Activated T-cell treated with anti-CD3 and anti-CD28 coated beads for 4 hours (primary cell): ENCODE data around the gene CUZD1.

ENCODE experiments used
- DNase-seq: peaks from one replicate; pipeline ENCODE4 v3.0.0-alpha.2; 2020

Gene CUZD1

GRCh38 chr10:122853665-122854313 lies 8.1 kb upstream of the CUZD1 start:
- no peak for DNase-seq

- DNase-seq, result no peak
These were observed 6.6 kb upstream of the CUZD1 start for GRCh38 chr10:122852261-122852660.

GRCh38 chr10:122850705-122851640 lies 5.3 kb upstream of the CUZD1 start:
- DNase-seq, result no peak

DNA sequence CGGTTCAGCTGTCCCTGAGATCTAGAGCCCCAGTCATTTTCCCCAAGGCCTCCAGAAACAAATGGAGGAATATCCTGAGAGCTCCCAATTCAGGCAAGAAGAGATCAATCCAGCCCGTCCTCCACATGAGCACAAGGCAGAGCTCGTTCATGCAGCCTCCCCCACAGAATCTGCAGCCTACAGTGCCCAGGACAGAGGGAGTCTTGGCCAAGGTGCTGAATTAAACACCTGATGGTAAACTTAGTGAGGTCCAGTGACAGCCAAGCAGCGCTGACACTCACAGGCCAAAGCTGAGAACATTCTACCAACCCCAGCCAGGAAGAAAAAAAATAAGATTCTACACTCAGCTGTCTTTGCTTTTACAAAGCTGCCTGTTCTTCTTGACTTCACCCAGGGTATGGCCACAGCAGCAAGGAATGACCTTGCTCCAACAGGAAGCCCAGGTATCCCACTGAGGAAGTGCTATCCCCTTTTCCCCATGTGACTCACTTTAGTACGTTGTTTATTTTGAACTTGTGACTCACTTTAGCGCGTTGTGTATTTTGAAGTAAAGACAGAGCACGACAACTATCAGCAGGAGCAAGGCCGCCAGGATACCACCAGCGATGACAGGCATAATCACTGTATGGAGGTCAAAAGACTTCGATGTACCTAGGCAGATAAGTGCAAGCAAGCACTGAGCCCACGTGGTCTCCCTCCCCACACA lies 4.4 kb upstream of the CUZD1 start:
- DNase-seq, result no peak

DNA sequence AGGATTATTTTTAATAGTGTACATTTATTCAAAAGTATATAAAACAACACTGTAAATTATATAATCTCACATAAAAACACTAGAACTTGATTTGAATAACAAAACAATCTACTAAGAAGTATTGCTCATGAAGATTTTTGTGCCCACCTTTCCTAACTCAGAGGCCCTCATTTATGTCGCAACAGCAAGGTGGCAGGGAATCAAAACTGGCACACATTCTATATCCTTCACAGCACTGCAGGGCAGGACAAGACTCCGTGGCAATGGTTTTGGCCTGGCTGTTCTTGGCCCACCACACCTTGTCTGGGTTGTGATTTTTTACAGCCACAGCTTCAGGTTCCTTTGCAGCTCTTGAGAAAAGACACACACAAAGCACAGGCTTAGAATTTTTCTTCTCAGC lies 3.4 kb upstream of the CUZD1 start:
- no peak for DNase-seq

DNA sequence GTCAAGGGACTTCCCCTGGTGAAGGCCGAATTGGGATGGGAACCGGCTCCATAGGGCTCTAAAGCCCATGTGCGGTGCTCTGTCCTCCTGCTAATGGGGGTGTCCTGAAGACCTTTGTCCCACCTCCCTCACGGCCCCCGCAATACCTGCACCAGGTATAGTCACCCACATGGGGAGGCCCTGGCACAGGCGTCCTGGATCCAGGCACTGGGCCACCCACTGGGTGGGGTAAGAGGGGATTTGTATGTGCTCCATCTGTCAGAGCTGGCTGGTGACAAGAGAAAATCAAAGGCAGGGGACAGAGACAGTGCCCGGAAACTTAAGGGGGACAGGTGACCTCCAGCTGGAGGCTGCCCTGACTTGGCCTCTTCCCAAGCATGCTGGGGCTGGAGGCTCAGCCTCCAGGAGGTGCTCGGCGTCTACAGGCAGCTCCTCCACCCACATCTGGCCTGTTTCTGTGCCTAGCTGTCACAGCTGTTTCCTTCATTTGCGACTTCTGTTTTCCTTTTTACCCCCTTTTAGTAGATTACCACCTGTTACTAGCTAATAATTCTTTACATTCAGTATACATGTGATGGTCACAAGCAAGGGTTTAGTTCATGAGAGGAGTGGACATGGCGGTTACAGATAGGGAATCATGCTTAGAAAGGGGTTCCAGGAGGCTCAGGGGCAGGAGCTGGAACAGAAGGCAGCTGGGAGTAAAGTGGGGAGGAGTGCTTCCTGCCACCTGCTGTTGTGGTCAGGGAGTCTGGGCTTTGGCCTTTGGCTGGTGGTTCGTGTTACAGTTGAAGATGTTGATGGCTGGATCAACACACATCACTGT lies 2.3 kb upstream of the CUZD1 start:
- no peak for DNase-seq

GRCh38 chr10:122844146-122844545 lies 1.5 kb downstream of the CUZD1 start:
- DNase-seq, result no peak

- no peak for DNase-seq
These were observed 4.1 kb downstream of the CUZD1 start for GRCh38 chr10:122841569-122841968.

DNA sequence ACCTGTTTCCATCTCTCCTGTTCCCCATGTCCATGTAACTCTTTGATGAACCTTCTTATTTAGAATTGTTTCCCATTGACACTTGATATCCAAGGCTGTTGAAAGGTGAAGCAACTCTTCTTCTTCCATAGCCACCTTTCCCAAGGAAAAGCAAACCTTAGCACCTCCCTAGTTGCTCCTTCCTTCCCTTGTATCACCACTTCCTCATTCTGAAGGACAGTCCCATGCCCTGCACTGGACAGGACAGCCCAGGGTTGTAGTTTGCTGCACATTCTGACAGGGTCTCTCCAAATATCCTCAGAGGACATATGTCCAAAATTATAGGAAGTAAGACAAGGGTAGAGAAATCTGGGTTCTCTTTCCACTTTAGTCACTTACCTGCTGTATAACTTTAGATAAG lies 6.2 kb downstream of the CUZD1 start:
- DNase-seq, result no peak

GRCh38 chr10:122838880-122839279 lies 6.8 kb downstream of the CUZD1 start:
- no peak for DNase-seq

DNA sequence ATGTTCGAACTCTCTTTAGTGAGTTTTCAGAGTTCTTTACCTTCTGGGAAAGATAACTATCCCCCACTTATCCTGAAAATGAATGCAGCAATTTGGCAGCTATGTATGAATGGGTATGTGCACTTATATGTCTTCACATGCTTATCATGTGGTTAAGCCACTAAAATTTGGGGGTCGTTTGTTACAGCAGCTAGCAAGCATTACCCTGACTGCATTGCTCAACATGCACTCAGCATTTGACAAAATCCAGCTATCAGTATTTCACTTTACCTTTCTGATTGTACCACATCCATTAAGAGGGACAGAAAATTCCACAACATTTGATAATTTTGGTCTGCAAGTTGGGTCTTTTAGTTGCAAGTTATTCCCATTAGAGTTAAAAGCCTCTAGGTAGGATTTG lies 9.7 kb downstream of the CUZD1 start:
- no peak for DNase-seq

DNA sequence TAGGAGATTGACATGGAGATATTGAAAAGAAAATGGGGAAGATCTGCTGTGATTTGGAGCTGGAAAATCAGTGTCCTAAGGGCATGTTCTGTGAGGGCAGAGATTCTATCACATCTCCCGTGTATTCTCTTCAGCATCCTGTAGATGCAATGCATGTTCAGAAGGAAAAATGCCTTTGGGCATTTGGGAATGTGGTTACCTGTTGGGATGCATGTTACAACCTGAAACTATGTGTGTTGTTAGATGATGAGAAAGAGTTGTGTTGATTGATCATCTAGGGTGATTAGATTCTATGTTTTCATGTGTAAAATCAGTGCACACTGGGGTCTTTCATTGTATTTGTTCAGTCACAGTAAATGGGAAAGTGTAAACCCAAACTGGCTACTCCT lies 14.7 kb downstream of the CUZD1 start:
- no peak for DNase-seq

- no peak for DNase-seq
These were observed 15.2 kb downstream of the CUZD1 start for GRCh38 chr10:122830273-122830964.

DNA sequence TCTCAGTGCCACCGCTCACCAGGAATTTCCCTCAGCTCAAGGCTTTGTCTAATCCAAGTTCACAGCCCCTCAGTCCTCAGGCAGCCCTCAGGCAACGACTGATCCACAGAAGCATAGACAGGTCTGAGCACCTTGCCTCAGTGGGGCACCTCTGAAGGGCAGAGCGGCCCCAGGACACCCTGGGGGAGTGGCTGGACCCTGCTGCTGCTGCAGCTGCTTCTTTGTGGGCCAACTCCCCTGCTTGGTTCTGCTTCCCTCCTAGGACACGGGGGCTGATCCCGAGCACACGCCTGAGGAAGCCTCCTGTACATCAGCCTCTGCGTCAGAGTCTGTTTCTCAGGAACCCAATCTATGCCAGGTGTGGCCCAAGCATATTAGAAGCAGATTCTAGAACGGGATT lies 16.2 kb downstream of the CUZD1 start:
- no peak for DNase-seq

GRCh38 chr10:122828716-122829255 lies 16.9 kb downstream of the CUZD1 start:
- no peak for DNase-seq

DNA sequence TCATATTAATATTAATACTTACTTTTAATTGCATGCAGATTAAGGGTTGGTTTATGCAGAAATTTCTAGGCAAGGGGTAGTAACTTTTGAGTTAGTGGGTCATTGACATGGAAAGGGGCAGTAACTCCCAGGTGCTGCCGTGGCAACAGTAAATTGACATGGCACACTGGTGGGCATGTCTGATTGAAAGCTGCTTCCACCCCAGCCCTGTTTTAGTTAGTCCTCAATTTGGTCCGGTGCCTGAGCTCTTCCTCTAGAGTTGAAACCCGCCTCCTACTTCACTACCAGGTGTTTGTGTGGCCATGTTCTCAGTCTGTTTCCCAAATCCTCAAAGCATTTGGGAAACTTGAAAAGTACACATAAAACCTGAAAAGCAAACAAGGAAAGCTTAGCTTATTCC lies 18.4 kb downstream of the CUZD1 start:
- no peak for DNase-seq

DNA sequence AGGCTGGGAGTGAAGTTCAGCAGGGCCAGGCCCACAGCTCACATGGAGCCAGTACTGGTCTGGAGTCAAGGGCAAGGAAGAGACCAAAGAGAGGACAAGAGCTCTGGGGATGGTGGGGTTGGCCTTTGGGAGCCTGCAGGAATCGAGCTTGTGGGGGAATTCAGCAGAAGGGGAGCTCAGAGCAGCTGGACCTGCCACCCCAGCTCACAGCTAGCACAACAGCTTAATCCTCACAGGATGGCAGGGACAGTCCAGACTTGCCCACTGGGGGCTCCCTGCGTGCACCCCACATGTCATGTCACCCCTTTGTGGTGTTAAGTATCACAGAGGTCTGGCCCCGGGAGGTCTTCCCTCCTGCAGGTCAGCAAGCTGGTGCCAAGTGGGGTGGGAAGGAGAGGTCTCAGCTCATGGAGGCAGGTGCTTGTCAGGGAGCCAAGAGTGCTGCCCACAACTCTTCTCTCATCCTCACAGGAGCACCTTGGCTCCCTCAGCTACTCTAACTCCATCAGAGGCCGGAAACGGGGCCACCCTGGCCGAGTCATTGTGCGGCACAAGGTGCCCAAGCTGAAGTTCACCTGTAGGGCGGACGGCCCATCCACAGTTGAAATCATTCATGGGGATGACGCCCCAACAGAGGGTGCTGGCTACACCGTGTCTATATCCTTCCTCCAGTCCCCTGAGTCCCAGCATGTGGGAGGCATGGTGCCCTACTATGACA lies 22.5 kb downstream of the CUZD1 start:
- DNase-seq, result no peak

DNA sequence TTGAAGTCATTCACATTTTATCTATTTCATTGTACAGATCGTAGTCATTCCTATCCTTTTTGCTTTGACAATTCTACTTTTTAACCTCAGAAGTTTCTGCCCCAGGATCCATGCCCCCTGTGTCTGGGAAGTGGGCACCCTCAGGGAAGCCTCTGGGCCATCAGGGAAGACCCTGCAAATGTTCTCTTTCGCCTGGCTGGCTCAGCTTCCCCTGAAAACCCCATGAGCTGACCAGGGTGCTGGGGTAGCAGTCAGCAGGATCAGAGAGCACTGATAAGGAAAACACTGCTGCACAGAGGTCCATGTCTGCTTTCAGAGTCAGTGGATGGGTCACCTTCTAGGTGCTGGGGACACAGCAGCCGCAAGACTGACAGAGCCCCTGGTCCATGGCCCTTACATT lies 23.8 kb downstream of the CUZD1 start:
- DNase-seq, result no peak

GRCh38 chr10:122815458-122815857 lies 30.2 kb downstream of the CUZD1 start:
- no peak for DNase-seq

GRCh38 chr10:122814493-122814892 lies 31.2 kb downstream of the CUZD1 start:
- DNase-seq, result no peak

DNA sequence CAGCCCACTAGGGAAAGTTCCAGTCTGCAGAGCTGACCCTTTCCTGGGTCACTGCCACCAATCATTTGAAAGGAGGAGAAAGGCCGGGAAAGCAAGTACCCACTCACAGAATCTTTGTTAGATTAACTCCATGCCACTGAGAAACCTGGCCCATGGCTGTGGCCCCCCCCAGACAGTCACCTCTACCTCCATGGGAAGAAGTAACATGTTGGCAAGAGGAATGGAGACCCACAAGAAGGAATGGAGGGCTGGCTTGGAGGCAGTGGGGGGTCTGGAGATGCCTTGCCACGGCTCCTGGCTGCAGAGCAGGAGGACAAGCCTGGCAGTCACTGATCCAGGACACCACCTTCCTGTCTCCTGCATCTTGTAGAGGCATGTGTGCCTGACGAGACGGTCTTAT lies 32.9 kb downstream of the CUZD1 start:
- DNase-seq, result no peak
